Psoas muscle (tissue), 8 donors: ENCODE measurements around the gene COL23A1. TPM values are rescaled to one million over a fixed set of nuclear protein-coding genes. Genes with fewer than 3 reads are reported as not detected.

Source experiments
- ATAC-seq, 4 donors: fragments of 200-7000 bp; cut with Tn5 transposase; one replicate each; pipeline ENCODE4 v1.9.1; 2020; ENCODE audit warnings: moderate library complexity in 3 of 4, mild to moderate bottlenecking in 2 of 4
- DNase-seq, 2 donors: peaks; one replicate each; pipeline ENCODE4 v3.0.0-alpha.2; 2020
- H3K27ac ChIP-seq: fragments of 200-600 bp; one replicate; pipeline ENCODE4 v1.8.0; 2022
- H3K27me3 ChIP-seq, 3 donors: fragments of 200-600 bp in 1 of 3; one replicate each; pipeline versions ENCODE4 v1.6.1 to v1.8.0; 2013 to 2022; ENCODE audit warnings: low read length in 2 of 3, mild to moderate bottlenecking in 2 of 3, moderate library complexity in 1 of 3; ENCODE audit not compliant: insufficient read depth in 3 of 3
- H3K36me3 ChIP-seq, 2 donors: fragments of 200-600 bp in 1 of 2; one replicate each; pipeline versions ENCODE4 v1.6.1 to v1.8.0; 2013 to 2022; ENCODE audit warnings: low read depth in 1 of 2, mild to moderate bottlenecking in 1 of 2, moderate library complexity in 1 of 2; ENCODE audit not compliant: insufficient read depth in 1 of 2
- H3K4me1 ChIP-seq: fragments of 200-600 bp; one replicate; pipeline ENCODE4 v1.8.0; 2022
- H3K4me3 ChIP-seq: fragments of 200-600 bp; one replicate; pipeline ENCODE4 v1.8.0; 2022; ENCODE audit warnings: mild to moderate bottlenecking
- H3K9me3 ChIP-seq: fragments of 200-600 bp; one replicate; pipeline ENCODE4 v1.8.0; 2022
- CTCF ChIP-seq: fragments of 200-600 bp; IDR thresholded peaks from one replicate; pipeline ENCODE4 v1.8.0; 2022; ENCODE audit warnings: antibody characterized with exemption
- whole genome bisulfite sequencing, 3 donors: extraction: QIAGEN DNeasy Blood & Tissue Kit; methylation state at CpG; one replicate each; pipeline versions ENCODE4 v1.1.6 to v1.1.7; 2013; 5-methylcytosine and 5-hydroxymethylcytosine counted together
- intact Hi-C, 2 donors: fragments of 100-400 bp; cut with DNase I; formaldehyde crosslinking; loops; one replicate each; pipeline versions ENCODE4 v1.11.0 to v1.14.2; 2022
- polyA plus RNA-seq, 3 donors: library from polyadenylated mRNA; stranded (reverse); fragments of 200-250 nt; gene quantifications; one replicate each; pipeline ENCODE4 v1.2.3, GENCODE V29; 2013
- total RNA-seq, 4 donors: library from RNA; stranded (reverse); fragmentation: NEBNext Ultra II Directional in 2 of 4; extraction: Animal tissue kit (Norgen Biotek cat#: 25700) in 2 of 4; gene quantifications; one replicate each; pipeline versions ENCODE4 v1.2.1 to v1.2.4, GENCODE V29; 2021 to 2023
- donor health status: healthy with polysubstance abuse.
- donor health status: DM: no; HTN: no; CAD: no; lungs with moderate emphysema.
- donor health status: Bipolar disorder and iron deficiency.
- donor health status: healthy.
- donor health status: DM: yes; HTN: yes; CAD: no.
- donor health status: DM: no; HTN: no; CAD: no.
- donor health status: DM: no; HTN: no; CAD: no.
- donor health status: DM: yes; HTN: yes; CAD: no.

Gene COL23A1
- total and polyA plus RNA-seq, 7 donors = 0.66 to 3.0 (median 1.2) TPM

DNA sequence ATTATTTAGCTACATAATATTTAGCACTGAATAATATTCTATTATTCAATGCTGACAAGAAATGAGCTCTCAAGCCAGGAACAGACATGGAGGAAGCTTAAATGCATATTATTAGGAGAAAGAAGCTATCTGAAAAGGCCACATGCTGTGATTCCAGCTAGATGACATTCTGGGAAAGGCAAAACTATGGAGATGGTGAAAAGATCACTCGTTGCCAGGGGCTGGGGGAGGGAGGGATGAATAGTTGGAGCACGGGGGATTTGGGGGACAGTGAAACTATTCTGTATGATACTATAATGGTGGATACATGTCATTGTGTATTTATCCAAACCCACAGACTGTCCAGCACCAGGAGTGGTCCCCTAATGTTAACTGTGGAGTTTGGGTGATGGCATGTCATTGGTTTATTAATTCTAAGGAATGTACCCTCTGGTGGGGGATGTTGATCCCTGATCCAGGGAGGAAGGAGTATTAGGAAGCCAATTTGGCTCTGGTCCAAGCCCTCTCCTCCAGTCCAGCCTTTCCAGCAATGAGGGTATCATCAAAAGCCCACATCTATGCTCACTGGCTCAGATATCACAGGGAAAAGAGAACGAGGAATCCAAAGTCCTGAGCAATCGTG is 162.5 kb downstream of the COL23A1 start:
- Histone ChIP-seq H3K9me3 (no peaks in the 10 kb centered on the region), H3K27me3 (no peaks in the 10 kb centered on the region), H3K4me3 (no peak overlapping the region), H3K27ac (no peak overlapping the region), H3K36me3 (no peaks in the 10 kb centered on the region), H3K4me1 (peaks cover 14% of the 10 kb centered on the region)
- no peak for TF ChIP-seq CTCF
- WGBS, 3 donors = 61 to 80% (median 63%) methylated on average over 4 of the region's 4 CpGs
- intact Hi-C loops = no loop called here
- DNase-seq (no peak), ATAC-seq (no peak)

GRCh38 chr5:178426326-178427130 is 163.7 kb downstream of the COL23A1 start:
- Histone ChIP-seq H3K36me3 (no peaks in the 10 kb centered on the region), H3K4me3 (no peak overlapping the region), H3K9me3 (no peaks in the 10 kb centered on the region), H3K27me3 (no peaks in the 10 kb centered on the region), H3K27ac (no peak overlapping the region), H3K4me1 (peaks cover 14% of the 10 kb centered on the region)
- 88 to 94% (median 90%) methylated on average over 26 of the region's 26 CpGs for WGBS, 3 donors
- intact Hi-C loops = no loop called here
- ATAC-seq (no peak), DNase-seq (no peak)
- TF ChIP-seq CTCF = no peak

- no peak for TF ChIP-seq CTCF
- ATAC-seq (no peak), DNase-seq (no peak)
- intact Hi-C loops = no loop called here
- Histone ChIP-seq H3K4me3 (no peak overlapping the region), H3K36me3 (no peaks in the 10 kb centered on the region), H3K27me3 (no peaks in the 10 kb centered on the region), H3K9me3 (no peaks in the 10 kb centered on the region), H3K4me1 (peaks cover 14% of the 10 kb centered on the region), H3K27ac (no peak overlapping the region)
- 92 to 93% (median 92%) methylated on average over 12 of the region's 12 CpGs for WGBS, 3 donors
Observed at GRCh38 chr5:178425621-178426068, 164.5 kb downstream of the COL23A1 start.

DNA sequence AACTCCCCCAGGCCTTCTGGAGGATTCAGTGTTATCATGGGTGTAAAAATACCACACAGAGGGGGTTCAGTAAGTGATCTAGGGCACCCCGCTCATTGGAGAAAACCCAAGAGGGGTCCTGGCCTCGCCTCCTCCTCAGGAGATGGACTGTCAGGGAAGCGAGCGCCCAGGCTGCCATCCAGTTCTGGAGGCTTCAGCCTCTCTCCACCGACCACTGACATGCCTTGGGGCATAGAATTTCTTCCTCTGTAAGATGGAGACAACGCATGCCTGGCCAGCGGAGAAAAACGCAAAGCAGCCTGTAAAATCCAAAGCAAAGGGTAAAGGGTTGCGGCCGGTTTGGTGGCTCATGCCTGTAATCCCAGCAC is 165.4 kb downstream of the COL23A1 start:
- intact Hi-C loops = no loop called here

More for the DNA sequence above, 165.4 kb downstream of the COL23A1 start:
- ATAC-seq = no peak
- no peak overlapping the region for H3K27ac ChIP-seq
- no peaks in the 10 kb centered on the region for H3K36me3 ChIP-seq
- H3K4me1 ChIP-seq = peaks cover 14% of the 10 kb centered on the region
- H3K27me3 ChIP-seq = no peaks in the 10 kb centered on the region
- no peak for DNase-seq
- WGBS, 3 donors = 95 to 99% (median 98%) methylated on average over 10 of the region's 10 CpGs
- no peak for TF ChIP-seq CTCF
- H3K9me3 ChIP-seq = no peaks in the 10 kb centered on the region
- H3K4me3 ChIP-seq = no peak overlapping the region
